A549 (cell line): ENCODE data around the gene DNAJC3.

Experiments used
- CTCF ChIP-seq: fragments of >200 bp; sonication (Bioruptor Twin); formaldehyde crosslinking; IDR thresholded peaks from 3 replicates; pipeline ENCODE4 v1.5.1; 2016
- HES2 ChIP-seq: fragments of >200 bp; sonication (Bioruptor Twin); formaldehyde crosslinking; IDR thresholded peaks from 2 replicates; pipeline ENCODE4 v1.6.1; 2016
- KDM1A ChIP-seq: fragments of 200-600 bp; sonication (generic); IDR thresholded peaks from 2 replicates; pipeline ENCODE4 v1.6.1; 2016; ENCODE audit warnings: low read depth, mild to moderate bottlenecking
- RAD21 ChIP-seq, 2 experiments: fragments of >200 bp in 1 of 2; sonication (Bioruptor Twin) in 1 of 2; formaldehyde crosslinking in 1 of 2; IDR thresholded peaks in 1 of 2; conservative IDR thresholded peaks in 1 of 2; 2 replicates in 1 of 2; 3 replicates in 1 of 2; pipeline ENCODE4 v1.6.1; 2012 to 2018; ENCODE audit warnings: inconsistent platforms in 1 of 2
- RFX5 ChIP-seq: fragments of 450-650 bp; IDR thresholded peaks from 2 replicates; pipeline ENCODE4 v1.7.1; 2014; ENCODE audit warnings: antibody characterized with exemption, mild to moderate bottlenecking, moderate library complexity

GRCh38 chr13:95656386-95657015 is 20.4 kb upstream of the DNAJC3 start:
- TF ChIP-seq CTCF (no peak), RFX5 (no peak), RAD21 (conservative IDR thresholded peaks at IDR 0.05 in 1 of 2, IDR thresholded peaks at IDR 0.05 in 1 of 2) (no peak), HES2 (no peak), KDM1A (no peak)
